Peyer's patch (tissue), 4 donors: ENCODE measurements around the gene CDKAL1.

Source experiments
- POLR2A ChIP-seq, 2 donors: fragments of 450-650 bp; IDR thresholded peaks; one replicate each; pipeline ENCODE4 v1.5.1; 2017; ENCODE audit warnings: antibody characterized with exemption in 2 of 2, mild to moderate bottlenecking in 2 of 2, moderate library complexity in 2 of 2
- TF ChIP-seq, protein P1 (sequence below), 6 experiments: fragments of 450-650 bp in 4 of 6; fragments of 200-600 bp in 2 of 6; sonication (generic) in 1 of 6; IDR thresholded peaks; one replicate each; pipeline ENCODE4 v1.5.1; 2017 to 2019; ENCODE audit warnings: antibody characterized with exemption in 6 of 6, mild to moderate bottlenecking in 3 of 6, moderate library complexity in 1 of 6

DNA sequence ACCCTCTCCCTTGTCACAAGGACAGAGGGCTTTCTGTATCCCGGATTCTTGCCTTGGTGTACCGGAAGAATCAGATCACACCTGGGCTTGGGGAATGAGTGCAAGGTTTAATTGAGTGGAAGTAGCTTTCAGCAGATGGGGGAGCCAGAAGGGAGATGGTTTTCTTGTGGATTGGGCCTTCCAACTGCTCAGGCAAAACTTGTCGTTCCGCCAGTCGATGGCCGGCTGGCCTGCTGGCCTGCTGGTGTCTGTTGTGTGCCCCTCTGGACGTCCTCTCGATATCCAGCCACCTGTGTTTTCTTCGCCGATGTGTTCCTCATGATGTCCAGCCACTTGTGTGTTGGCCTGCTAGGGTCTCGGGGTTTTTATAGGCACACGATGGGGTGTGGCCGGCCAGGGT, 168.1 kb downstream of the CDKAL1 start:
- TF ChIP-seq, protein P1, sequence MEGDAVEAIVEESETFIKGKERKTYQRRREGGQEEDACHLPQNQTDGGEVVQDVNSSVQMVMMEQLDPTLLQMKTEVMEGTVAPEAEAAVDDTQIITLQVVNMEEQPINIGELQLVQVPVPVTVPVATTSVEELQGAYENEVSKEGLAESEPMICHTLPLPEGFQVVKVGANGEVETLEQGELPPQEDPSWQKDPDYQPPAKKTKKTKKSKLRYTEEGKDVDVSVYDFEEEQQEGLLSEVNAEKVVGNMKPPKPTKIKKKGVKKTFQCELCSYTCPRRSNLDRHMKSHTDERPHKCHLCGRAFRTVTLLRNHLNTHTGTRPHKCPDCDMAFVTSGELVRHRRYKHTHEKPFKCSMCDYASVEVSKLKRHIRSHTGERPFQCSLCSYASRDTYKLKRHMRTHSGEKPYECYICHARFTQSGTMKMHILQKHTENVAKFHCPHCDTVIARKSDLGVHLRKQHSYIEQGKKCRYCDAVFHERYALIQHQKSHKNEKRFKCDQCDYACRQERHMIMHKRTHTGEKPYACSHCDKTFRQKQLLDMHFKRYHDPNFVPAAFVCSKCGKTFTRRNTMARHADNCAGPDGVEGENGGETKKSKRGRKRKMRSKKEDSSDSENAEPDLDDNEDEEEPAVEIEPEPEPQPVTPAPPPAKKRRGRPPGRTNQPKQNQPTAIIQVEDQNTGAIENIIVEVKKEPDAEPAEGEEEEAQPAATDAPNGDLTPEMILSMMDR (IDR thresholded peaks at IDR 0.05) = no peak
- no peak for TF ChIP-seq POLR2A (IDR thresholded peaks at IDR 0.05)
